ENCODE data around the gene SRPK2. TPM values are rescaled to one million over a fixed set of nuclear protein-coding genes. Genes with fewer than 3 reads are reported as not detected.

The SRPK2 gene
- total RNA-seq, 5 donors from 2014 or later (not counting 1 experiment from before 2014, with no cell fraction given) = 41.6 to 71.4 (median 46.9) TPM

- no peak for DNase-seq
- Mint-ChIP-seq H3K27me3 (no peaks in the 10 kb centered on the region), H3K36me3 (peaks cover 36% of the 10 kb centered on the region), H3K27ac (no peak overlapping the region), H3K4me1 (peaks cover 18 to 29% (median 23%) of the 10 kb centered on the region in 3 donors), H3K4me3 (no peak overlapping the region), H3K9me3 (peaks cover 4 to 6% (median 5%) of the 10 kb centered on the region in 3 donors)
- H3K27ac ChIP-seq (ENCODE audit: low read length) = no peak overlapping the region
- ChIA-PET POLR2A (interaction anchor here (0.6 kb wide), 2 partner anchors 28 to 271 kb away, joined by 3 read pairs; no protein-coding TSS in a partner anchor), CTCF (interaction anchor here in 1 of 2 donors (0.5 kb wide), 1 partner anchor 195 kb away, joined by 3 read pairs; no protein-coding TSS in a partner anchor)
- no peak for ATAC-seq (replicated peaks in 1 of 4)
- WGBS (ENCODE audit: insufficient coverage) = 96% methylated on average over 3 of the region's 5 CpGs
- H3K4me1 ChIP-seq (ENCODE audit: control insufficient read depth in 1 of 2, extremely low read depth in 1 of 2, insufficient read depth in 2 of 2, low read length in 2 of 2) = peaks cover 0 to 3% of the 10 kb centered on the region in 2 experiments
- no peak overlapping the region for H3K4me3 ChIP-seq (ENCODE audit: control insufficient read depth in 1 of 2, extremely low read depth in 1 of 2, low read length in 1 of 2)
- H3K36me3 ChIP-seq (ENCODE audit: control insufficient read depth in 2 of 2, extremely low read depth in 1 of 2, insufficient read depth in 1 of 2, low read length in 1 of 2) = peaks cover 0 to 4% of the 10 kb centered on the region in 2 donors
- H3K9me3 ChIP-seq = no peaks in the 10 kb centered on the region
- H3K27me3 ChIP-seq (replicated peaks in 1 of 2; ENCODE audit: control insufficient read depth in 2 of 2, extremely low read depth in 1 of 2, insufficient read depth in 2 of 2, low read length in 1 of 2) = no peaks in the 10 kb centered on the region
Measured at GRCh38 chr7:105229641-105230040, 159.1 kb downstream of the SRPK2 start.

GRCh38 chr7:105228555-105228954 lies 160.2 kb downstream of the SRPK2 start:
- Histone ChIP-seq H3K9me3 (no peaks in the 10 kb centered on the region), H3K4me3 (ENCODE audit: control insufficient read depth in 1 of 2, extremely low read depth in 1 of 2, low read length in 1 of 2) (no peak overlapping the region), H3K36me3 (ENCODE audit: control insufficient read depth in 2 of 2, extremely low read depth in 1 of 2, insufficient read depth in 1 of 2, low read length in 1 of 2) (peaks cover 0 to 4% of the 10 kb centered on the region in 2 donors), H3K27ac (ENCODE audit: low read length) (no peak overlapping the region), H3K27me3 (replicated peaks in 1 of 2; ENCODE audit: control insufficient read depth in 2 of 2, extremely low read depth in 1 of 2, insufficient read depth in 2 of 2, low read length in 1 of 2) (no peaks in the 10 kb centered on the region), H3K4me1 (ENCODE audit: control insufficient read depth in 1 of 2, extremely low read depth in 1 of 2, insufficient read depth in 2 of 2, low read length in 2 of 2) (peaks cover 0 to 3% of the 10 kb centered on the region in 2 experiments)
- peaks cover 4 to 6% (median 5%) of the 10 kb centered on the region in 3 donors for H3K9me3 Mint-ChIP-seq
- no peaks in the 10 kb centered on the region for H3K27me3 Mint-ChIP-seq
- ChIA-PET POLR2A (no interaction called here), CTCF (interaction anchor here in 1 of 2 donors (0.9 kb wide), 1 partner anchor 79 kb away, joined by 3 read pairs; no protein-coding TSS in a partner anchor)
- H3K4me3 Mint-ChIP-seq = no peak overlapping the region
- ATAC-seq (replicated peaks in 1 of 4) = no peak
- 97% methylated on average over 17 of the region's 20 CpGs for WGBS (ENCODE audit: insufficient coverage)
- peaks cover 15 to 27% (median 20%) of the 10 kb centered on the region in 3 donors for H3K4me1 Mint-ChIP-seq
- no peak overlapping the region for H3K27ac Mint-ChIP-seq
- no peak for DNase-seq
- H3K36me3 Mint-ChIP-seq = peaks cover 36% of the 10 kb centered on the region

- DNase-seq = no peak
- Histone ChIP-seq H3K36me3 (ENCODE audit: control insufficient read depth in 2 of 2, extremely low read depth in 1 of 2, insufficient read depth in 1 of 2, low read length in 1 of 2) (peaks cover 0 to 4% of the 10 kb centered on the region in 2 donors), H3K27me3 (replicated peaks in 1 of 2; ENCODE audit: control insufficient read depth in 2 of 2, extremely low read depth in 1 of 2, insufficient read depth in 2 of 2, low read length in 1 of 2) (no peaks in the 10 kb centered on the region), H3K4me3 (ENCODE audit: control insufficient read depth in 1 of 2, extremely low read depth in 1 of 2, low read length in 1 of 2) (no peak overlapping the region), H3K27ac (ENCODE audit: low read length) (no peak overlapping the region), H3K9me3 (no peaks in the 10 kb centered on the region), H3K4me1 (ENCODE audit: control insufficient read depth in 1 of 2, extremely low read depth in 1 of 2, insufficient read depth in 2 of 2, low read length in 2 of 2) (peaks cover 0 to 3% of the 10 kb centered on the region in 2 experiments)
- CTCF ChIA-PET = no interaction called here
- Mint-ChIP-seq H3K27me3 (no peaks in the 10 kb centered on the region), H3K36me3 (peaks cover 36% of the 10 kb centered on the region), H3K4me3 (no peak overlapping the region), H3K4me1 (peaks cover 21 to 35% (median 24%) of the 10 kb centered on the region in 3 donors), H3K27ac (no peak overlapping the region), H3K9me3 (peaks cover 4 to 6% (median 5%) of the 10 kb centered on the region in 3 donors)
- POLR2A ChIA-PET = no interaction called here
- no peak for ATAC-seq (replicated peaks in 1 of 4)
- no CpG with 5 or more reads among the region's 2 CpGs for WGBS (ENCODE audit: insufficient coverage)
Measured at GRCh38 chr7:105227391-105227790, 161.3 kb downstream of the SRPK2 start.

- Mint-ChIP-seq H3K4me1 (peaks cover 32 to 43% (median 33%) of the 10 kb centered on the region in 3 donors), H3K4me3 (peak overlapping the region in 1 of 3 donors; percentile 9), H3K27ac (no peak overlapping the region), H3K27me3 (no peaks in the 10 kb centered on the region), H3K36me3 (peaks cover 23% of the 10 kb centered on the region), H3K9me3 (peaks cover 3 to 6% (median 4%) of the 10 kb centered on the region in 3 donors)
- H3K36me3 ChIP-seq (ENCODE audit: control insufficient read depth in 2 of 2, extremely low read depth in 1 of 2, insufficient read depth in 1 of 2, low read length in 1 of 2) = no peaks in the 10 kb centered on the region
- WGBS (ENCODE audit: insufficient coverage) = no CpG with 5 or more reads among the region's 6 CpGs
- ChIA-PET CTCF (interaction anchor here in 1 of 2 donors (0.8 kb wide), 1 partner anchor 11 kb away, joined by 3 read pairs; no protein-coding TSS in a partner anchor), POLR2A (interaction anchor here in 1 of 2 donors (0.6 kb wide), 1 partner anchor 64 kb away, joined by 4 read pairs; no protein-coding TSS in a partner anchor)
- H3K27me3 ChIP-seq (replicated peaks in 1 of 2; ENCODE audit: control insufficient read depth in 2 of 2, extremely low read depth in 1 of 2, insufficient read depth in 2 of 2, low read length in 1 of 2) = no peaks in the 10 kb centered on the region
- H3K9me3 ChIP-seq = no peaks in the 10 kb centered on the region
- H3K27ac ChIP-seq (ENCODE audit: low read length) = no peak overlapping the region
- peaks cover 0 to 6% of the 10 kb centered on the region in 2 experiments for H3K4me1 ChIP-seq (ENCODE audit: control insufficient read depth in 1 of 2, extremely low read depth in 1 of 2, insufficient read depth in 2 of 2, low read length in 2 of 2)
- no peak overlapping the region for H3K4me3 ChIP-seq (ENCODE audit: control insufficient read depth in 1 of 2, extremely low read depth in 1 of 2, low read length in 1 of 2)
- DNase-seq (peak in 1 of 35 experiments; percentile 20), ATAC-seq (replicated peaks in 1 of 4) (peak in 3 of 4 experiments; percentile 43 to 81 (median 69))
Measured at GRCh38 chr7:105224884-105225651, 163.7 kb downstream of the SRPK2 start.

- Mint-ChIP-seq H3K27ac (no peak overlapping the region), H3K9me3 (peaks cover 0 to 6% (median 4%) of the 10 kb centered on the region in 3 donors), H3K36me3 (peaks cover 9% of the 10 kb centered on the region), H3K27me3 (no peaks in the 10 kb centered on the region), H3K4me3 (no peak overlapping the region), H3K4me1 (peaks cover 43 to 47% (median 47%) of the 10 kb centered on the region in 3 donors)
- ChIA-PET POLR2A (interaction anchor here in 1 of 2 donors (0.6 kb wide), 1 partner anchor 38 kb away, joined by 6 read pairs; no protein-coding TSS in a partner anchor), CTCF (no interaction called here)
- Histone ChIP-seq H3K4me3 (ENCODE audit: control insufficient read depth in 1 of 2, extremely low read depth in 1 of 2, low read length in 1 of 2) (no peak overlapping the region), H3K4me1 (ENCODE audit: control insufficient read depth in 1 of 2, extremely low read depth in 1 of 2, insufficient read depth in 2 of 2, low read length in 2 of 2) (peaks cover 0 to 6% of the 10 kb centered on the region in 2 experiments), H3K9me3 (no peaks in the 10 kb centered on the region), H3K36me3 (ENCODE audit: control insufficient read depth in 2 of 2, extremely low read depth in 1 of 2, insufficient read depth in 1 of 2, low read length in 1 of 2) (no peaks in the 10 kb centered on the region), H3K27ac (ENCODE audit: low read length) (no peak overlapping the region), H3K27me3 (replicated peaks in 1 of 2; ENCODE audit: control insufficient read depth in 2 of 2, extremely low read depth in 1 of 2, insufficient read depth in 2 of 2, low read length in 1 of 2) (no peaks in the 10 kb centered on the region)
- WGBS (ENCODE audit: insufficient coverage) = 100% methylated on average over 3 of the region's 5 CpGs
- DNase-seq (no peak), ATAC-seq (replicated peaks in 1 of 4) (no peak)
Measured at GRCh38 chr7:105222953-105223352, 165.8 kb downstream of the SRPK2 start.

- Mint-ChIP-seq H3K9me3 (peaks cover 0 to 4% (median 0%) of the 10 kb centered on the region in 3 donors), H3K4me1 (peaks cover 58 to 62% (median 60%) of the 10 kb centered on the region in 3 donors), H3K36me3 (peaks cover 6% of the 10 kb centered on the region), H3K4me3 (no peak overlapping the region), H3K27me3 (no peaks in the 10 kb centered on the region), H3K27ac (no peak overlapping the region)
- DNase-seq (no peak), ATAC-seq (replicated peaks in 1 of 4) (no peak)
- H3K27ac ChIP-seq (ENCODE audit: low read length) = no peak overlapping the region
- H3K4me1 ChIP-seq (ENCODE audit: control insufficient read depth in 1 of 2, extremely low read depth in 1 of 2, insufficient read depth in 2 of 2, low read length in 2 of 2) = peaks cover 0 to 3% of the 10 kb centered on the region in 2 experiments
- H3K9me3 ChIP-seq = no peaks in the 10 kb centered on the region
- no peaks in the 10 kb centered on the region for H3K36me3 ChIP-seq (ENCODE audit: control insufficient read depth in 2 of 2, extremely low read depth in 1 of 2, insufficient read depth in 1 of 2, low read length in 1 of 2)
- H3K4me3 ChIP-seq (ENCODE audit: control insufficient read depth in 1 of 2, extremely low read depth in 1 of 2, low read length in 1 of 2) = no peak overlapping the region
- H3K27me3 ChIP-seq (replicated peaks in 1 of 2; ENCODE audit: control insufficient read depth in 2 of 2, extremely low read depth in 1 of 2, insufficient read depth in 2 of 2, low read length in 1 of 2) = no peaks in the 10 kb centered on the region
- CTCF ChIA-PET = no interaction called here
- WGBS (ENCODE audit: insufficient coverage) = no CpG with 5 or more reads among the region's 2 CpGs
- POLR2A ChIA-PET = no interaction called here
Measured at GRCh38 chr7:105219771-105220160, 169.0 kb downstream of the SRPK2 start.
